GM12892 (cell line): Measurements from ENCODE around the gene LRFN4.

Experiments used
- POLR2A ChIP-seq: IDR thresholded peaks from 2 replicates; pipeline ENCODE4 v1.6.1; 2011; ENCODE audit warnings: low read depth, low read length, control low read depth
- TAF1 ChIP-seq: IDR thresholded peaks from 2 replicates; pipeline ENCODE4 v1.6.1; 2011; ENCODE audit warnings: low read depth, mild to moderate bottlenecking, control low read depth, low read length, borderline replicate concordance

DNA sequence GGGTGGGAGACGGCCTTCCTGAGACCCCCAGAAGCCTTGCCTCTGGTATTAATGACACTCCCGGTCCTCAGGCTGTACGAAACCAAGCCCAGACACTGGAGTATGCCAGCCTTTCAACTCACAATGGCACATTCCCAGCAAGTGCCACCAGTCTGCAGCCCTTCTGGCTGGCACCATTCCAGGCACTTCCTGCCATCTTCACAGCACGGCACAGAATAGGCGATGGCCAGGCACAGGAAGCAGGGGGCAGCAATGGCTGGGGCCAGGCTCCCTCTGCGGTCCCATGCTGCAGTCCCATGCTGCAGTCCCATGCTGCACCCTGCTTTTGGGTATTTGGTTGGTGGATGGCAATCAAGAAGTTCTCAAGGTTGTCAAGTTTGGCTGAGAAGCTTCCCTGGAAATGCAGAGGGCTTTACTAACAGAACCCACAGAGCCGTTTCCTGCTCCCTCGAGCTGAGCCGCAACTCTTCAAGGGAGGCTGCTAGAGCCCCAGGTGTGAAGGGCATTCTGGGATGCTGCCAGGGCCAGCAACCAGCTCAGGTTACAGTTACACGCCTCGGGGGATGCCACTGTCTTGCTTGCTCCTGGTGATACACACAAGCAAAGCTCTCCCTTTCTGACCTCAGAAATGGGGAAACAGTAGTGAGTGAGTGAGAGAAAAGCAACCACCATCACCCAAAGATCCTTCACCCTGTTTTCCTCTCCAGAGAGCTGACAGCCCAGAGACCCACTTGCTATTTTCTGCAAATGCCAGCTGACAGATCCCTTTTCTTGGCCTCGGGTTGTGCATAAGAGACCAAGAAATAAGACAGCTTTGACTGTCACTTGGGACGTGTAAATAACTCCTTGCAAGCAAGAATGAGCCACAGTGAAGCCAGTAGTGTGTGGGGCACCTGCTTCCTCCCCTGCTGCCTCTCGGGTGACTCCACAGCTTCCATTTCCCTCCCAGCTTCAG is 23.9 kb downstream of the LRFN4 start:
- TF ChIP-seq POLR2A (no peak), TAF1 (no peak)
